OCI-LY7 (cell line): ENCODE data around the gene AP1M1. TPM values are rescaled to one million over a fixed set of nuclear protein-coding genes. Genes with fewer than 3 reads are reported as not detected.
A peak's percentile ranks its signal among the peaks of the same experiment; 100 is the strongest.

ENCODE experiments used
- Bru-seq: library from RNA; stranded (reverse); fragments of 400-500 nt; gene quantifications from one replicate; lab custom pipeline; 2021; lab: Mats Ljungman, UMichigan
- BruChase-seq, 2 experiments: library from RNA; stranded (reverse); fragments of 400-500 nt; gene quantifications; one replicate each; lab custom pipeline; 2021; lab: Mats Ljungman, UMichigan
- BruUV-seq: library from RNA; stranded (reverse); fragments of 400-500 nt; replicated peaks from 2 replicates; lab custom pipeline; 2021; lab: Mats Ljungman, UMichigan
- CTCF ChIA-PET: fragments of 300-600 bp; sonication (Branson Sonifier 250); formaldehyde crosslinking; loops from one replicate; lab custom pipeline; 2022; ENCODE audit warnings: antibody characterized with exemption; ENCODE audit not compliant: unreplicated experiment; lab: Charles Lee
- POLR2A ChIA-PET: fragments of 300-600 bp; sonication (Branson Sonifier 250); formaldehyde crosslinking; loops from one replicate; lab custom pipeline; 2022; ENCODE audit warnings: antibody characterized with exemption; lab: Charles Lee
- DNase-seq: peaks from one replicate; pipeline ENCODE4 v3.0.0-alpha.2; 2015; ENCODE audit warnings: low spot score
- H2AFZ ChIP-seq: fragments of 200-600 bp; sonication (generic), shearing (Covaris generic); 2 replicates; pipeline ENCODE4 v1.6.1; 2014; ENCODE audit warnings: mild to moderate bottlenecking, antibody characterized with exemption, low read length, moderate library complexity
- H3K27ac ChIP-seq: fragments of 200-600 bp; sonication (generic); 2 replicates; pipeline ENCODE4 v1.5.1; 2014; ENCODE audit warnings: mixed run types, low read depth, mild to moderate bottlenecking, moderate library complexity, low read length, inconsistent platforms; ENCODE audit not compliant: poor library complexity, severe bottlenecking
- H3K36me3 ChIP-seq: fragments of 200-600 bp; sonication (generic); 2 replicates; pipeline ENCODE4 v1.6.1; 2014; ENCODE audit warnings: mild to moderate bottlenecking, antibody characterized with exemption, low read length, moderate library complexity, mixed read lengths; ENCODE audit not compliant: insufficient read depth
- H3K4me1 ChIP-seq: fragments of 200-600 bp; sonication (generic); 2 replicates; pipeline ENCODE4 v1.5.1; 2014; ENCODE audit warnings: mild to moderate bottlenecking, low read length; ENCODE audit not compliant: insufficient read depth, poor library complexity, severe bottlenecking
- H3K4me2 ChIP-seq: fragments of 200-600 bp; sonication (generic); 2 replicates; pipeline ENCODE4 v1.6.1; 2014; ENCODE audit warnings: mild to moderate bottlenecking, low read length
- H3K4me3 ChIP-seq: fragments of 200-600 bp; sonication (generic); 2 replicates; pipeline ENCODE4 v1.5.1; 2014; ENCODE audit warnings: mild to moderate bottlenecking, low read depth, low read length; ENCODE audit not compliant: poor library complexity, severe bottlenecking
- H3K79me2 ChIP-seq: fragments of 200-600 bp; sonication (generic); 2 replicates; pipeline ENCODE4 v1.6.1; 2016; ENCODE audit warnings: low read depth, mild to moderate bottlenecking, low read length, moderate library complexity, mixed read lengths; ENCODE audit not compliant: insufficient read depth
- H3K9me2 ChIP-seq: fragments of 200-600 bp; sonication (generic); 2 replicates; pipeline ENCODE4 v1.6.1; 2016; ENCODE audit warnings: mild to moderate bottlenecking, low read length, mixed read lengths; ENCODE audit not compliant: insufficient read depth
- H3K9me3 ChIP-seq: fragments of 200-600 bp; sonication (generic); 2 replicates; pipeline ENCODE4 v1.6.1; 2014; ENCODE audit warnings: mild to moderate bottlenecking, mixed run types, low read length, mixed read lengths
- H4K20me1 ChIP-seq: fragments of 200-600 bp; sonication (generic); 2 replicates; pipeline ENCODE4 v1.6.1; 2014; ENCODE audit warnings: mild to moderate bottlenecking, antibody characterized with exemption, low read length, moderate library complexity, mixed read lengths; ENCODE audit not compliant: insufficient read depth
- CTCF ChIP-seq: fragments of 200-600 bp; sonication (generic); conservative IDR thresholded peaks from 2 replicates; pipeline ENCODE4 v1.5.1; 2014; ENCODE audit warnings: mild to moderate bottlenecking, antibody characterized with exemption, low read length, moderate library complexity, mixed read lengths
- EZH2phosphoT487 ChIP-seq: fragments of 200-600 bp; sonication (generic); IDR thresholded peaks from 2 replicates; pipeline ENCODE4 v1.6.1; 2018; ENCODE audit warnings: low read depth, borderline replicate concordance, mild to moderate bottlenecking, mixed run types, antibody characterized with exemption, low read length, moderate library complexity, mixed read lengths
- intact Hi-C: fragments of 100-400 bp; cut with micrococcal nuclease; formaldehyde crosslinking; loops from one replicate; pipeline ENCODE4 v1.10.0; 2022; ENCODE audit not compliant: unreplicated experiment
- long read RNA-seq: library from polyadenylated mRNA; stranded (forward); transcript quantifications from one replicate; pipeline ENCODE4 v2.0.0, GENCODE V29; 2022
- total RNA-seq, 2 experiments: library from RNA; depleted of rRNA in 1 of 2; stranded (reverse); fragments of >200 nt in 1 of 2; shearing (Covaris generic) in 1 of 2; gene quantifications; 2 replicates each; pipeline ENCODE4 v1.2.3, GENCODE V29; 2014 to 2022

Gene AP1M1
- 68.4 and 92.9 TPM in 2 replicates for total RNA-seq (2014; rRNA removed; shearing (Covaris generic))
- 94.6 and 104 TPM in 2 replicates for total RNA-seq (2022)
- Bru-seq, nascent RNA = percentile 61 among the genes with signal in this experiment
- BruChase-seq, experiment 1, labeled RNA remaining after a 6-hour chase = percentile 75 among the genes with signal in this experiment
- percentile 70 among the genes with signal in this experiment for BruChase-seq, experiment 2, labeled RNA remaining after a 2-hour chase
- long read RNA-seq, full-length matches to known transcripts = 188 of 212 reads
- long read RNA-seq, partial matches to known transcripts = 15 of 212 reads
- long read RNA-seq, other reads (novel, unspliced or antisense) = 9 of 212 reads

GRCh38 chr19:16197622-16198369, at the start of gene AP1M1:
Gene AP1M1 (plus strand): TSS chr19:16197911. CDS start chr19:16198027, 116 bp downstream.
- peak within 1 kb of the TSS; percentile 54 for H3K27ac ChIP-seq
- no peaks in the 10 kb centered on the region for H3K9me2 ChIP-seq
- no peaks in the 10 kb centered on the region for H3K9me3 ChIP-seq
- H3K36me3 ChIP-seq = peaks cover 12% of the 10 kb centered on the region; the same call in 1 of the 2 replicates
- H4K20me1 ChIP-seq = 0 out of 2 replicates have a peak, but pooled peaks cover 8% of the 10 kb centered on the region
- TF ChIP-seq CTCF = no peak
- TF ChIP-seq EZH2phosphoT487 = no peak
- DNase-seq = peak; percentile 98
- peaks cover 24% of the 10 kb centered on the region for H3K4me1 ChIP-seq
- peak within 1 kb of the TSS; percentile 60 for H2AFZ ChIP-seq
- H3K4me3 ChIP-seq = peak within 1 kb of the TSS; percentile 89
- ChIA-PET POLR2A (interaction anchor here (0.5 to 2.2 kb wide), 4 partner anchors 12 to 611 kb away, joined by 3 to 12 read pairs (median 4); partner anchors contain the start of gene FAM32A), CTCF (interaction anchor here (1.1 to 1.2 kb wide), 2 partner anchors 12 to 13 kb away, joined by 3 to 5 read pairs; partner anchors contain the start of gene FAM32A)
- peaks cover 22% of the 10 kb centered on the region for H3K79me2 ChIP-seq
- BruUV-seq = no TSS peak
- peak within 1 kb of the TSS; percentile 96 for H3K4me2 ChIP-seq
- intact Hi-C loops = no loop called here

GRCh38 chr19:16148443-16149229, 49.1 kb upstream of the AP1M1 start:
- DNase-seq = no peak
- Histone ChIP-seq H3K36me3 (peaks cover 67% of the 10 kb centered on the region), H2AFZ (no peak overlapping the region), H3K9me2 (no peaks in the 10 kb centered on the region), H3K27ac (peak overlapping the region; percentile 90), H3K4me2 (peak overlapping the region; percentile 68), H3K4me1 (peaks cover 71% of the 10 kb centered on the region), H4K20me1 (no peaks in the 10 kb centered on the region), H3K9me3 (no peaks in the 10 kb centered on the region), H3K4me3 (peak overlapping the region; percentile 48), H3K79me2 (peaks cover 60% of the 10 kb centered on the region)
- TF ChIP-seq CTCF = no peak
- no peak for TF ChIP-seq EZH2phosphoT487
- no TSS peak for BruUV-seq
- POLR2A ChIA-PET = interaction anchor here (0.7 to 0.9 kb wide), 2 partner anchors 49 to 64 kb away, joined by 3 to 5 read pairs; partner anchors contain the start of gene AP1M1
- intact Hi-C loops = loop anchor here (5.0 kb wide), 1 partner anchor 299 kb away; no protein-coding TSS in a partner anchor
- CTCF ChIA-PET = interaction anchor here (0.5 to 1.3 kb wide), 3 partner anchors 30 to 1654 kb away, joined by 4 to 7 read pairs (median 6); no protein-coding TSS in a partner anchor
